GM21360 (cell line): ENCODE results near the gene TMBIM6.
"Not testable (repeated sequence)": the region's sequence is repeated elsewhere in the genome, so short reads cannot be mapped to it uniquely, and the experiment has no call there.

ENCODE experiments used
- ATAC-seq: cut with Tn5 transposase; IDR thresholded peaks from one replicate; pipeline ENCODE4 v1.9.1; 2021; ENCODE audit warnings: mild to moderate bottlenecking, moderate library complexity; ENCODE audit not compliant: unreplicated experiment

The TMBIM6 gene

GRCh38 chr12:49776413-49776812, 35.1 kb downstream of the TMBIM6 start:
- peak; percentile 60 for ATAC-seq

GRCh38 chr12:49776858-49777257, 35.5 kb downstream of the TMBIM6 start:
- ATAC-seq, result no peak

GRCh38 chr12:49777341-49777740, 36.0 kb downstream of the TMBIM6 start:
- ATAC-seq, result no peak

GRCh38 chr12:49777800-49778748, 36.7 kb downstream of the TMBIM6 start:
- ATAC-seq, result no peak

- no peak for ATAC-seq
Observed at GRCh38 chr12:49779581-49779980, 38.2 kb downstream of the TMBIM6 start.

- ATAC-seq, result not testable (repeated sequence)
Observed at GRCh38 chr12:49780914-49781313, 39.6 kb downstream of the TMBIM6 start.

- ATAC-seq, result no peak
Observed at GRCh38 chr12:49783917-49784676, 42.7 kb downstream of the TMBIM6 start.

DNA sequence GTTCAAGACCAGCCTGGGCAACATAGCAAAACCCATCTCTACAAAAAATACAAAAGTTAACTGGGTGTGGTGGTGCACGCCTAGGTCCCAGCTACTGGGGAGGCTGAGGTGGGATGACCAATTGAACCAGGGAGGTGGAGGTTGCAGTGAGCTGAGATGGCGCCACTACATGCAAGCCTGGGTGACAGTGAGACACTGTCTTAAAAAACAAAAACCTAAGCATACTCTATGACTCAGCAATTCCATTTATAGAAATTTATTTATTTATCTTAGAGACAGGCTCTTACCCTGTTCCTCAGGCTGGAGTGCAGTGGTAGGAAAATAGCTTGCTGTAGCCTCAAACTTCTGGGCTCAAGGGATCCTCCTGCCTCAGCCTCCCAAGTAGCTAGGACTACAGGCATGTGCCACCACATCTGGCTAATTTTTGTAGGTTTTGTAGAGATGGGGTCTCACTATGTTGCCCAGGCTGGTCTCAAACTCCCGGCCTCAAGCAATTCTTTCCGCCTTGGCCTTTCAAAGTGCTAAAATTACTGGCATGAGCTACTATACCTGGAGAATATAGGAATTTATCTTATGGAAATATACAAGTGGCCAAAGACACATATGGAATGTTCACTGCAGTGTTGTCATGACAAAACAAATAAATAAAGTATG, 43.5 kb downstream of the TMBIM6 start:
- ATAC-seq, result no peak

GRCh38 chr12:49787672-49788071, 46.3 kb downstream of the TMBIM6 start:
- ATAC-seq, result no peak

DNA sequence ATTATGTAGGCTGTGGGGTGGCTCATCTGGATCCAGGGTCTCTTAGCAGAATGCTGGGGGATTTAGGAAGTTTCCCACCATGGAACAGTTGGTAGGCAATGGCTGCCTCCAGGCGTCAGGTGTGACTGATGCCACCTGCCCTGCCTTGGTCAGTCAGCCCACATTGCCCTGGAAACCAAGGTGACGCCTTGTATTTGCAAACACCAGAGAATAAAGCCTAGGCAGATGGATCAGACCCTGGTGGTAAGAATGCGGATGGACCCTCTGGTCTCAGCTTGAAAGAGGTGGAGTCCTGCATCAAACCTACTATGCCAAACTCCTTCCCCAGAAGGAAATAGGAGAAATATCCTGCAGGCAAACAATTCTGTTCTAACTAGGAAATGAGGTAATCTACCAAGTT, 48.6 kb downstream of the TMBIM6 start:
- ATAC-seq, result no peak

GRCh38 chr12:49790741-49791555, 49.6 kb downstream of the TMBIM6 start:
- ATAC-seq, result no peak

DNA sequence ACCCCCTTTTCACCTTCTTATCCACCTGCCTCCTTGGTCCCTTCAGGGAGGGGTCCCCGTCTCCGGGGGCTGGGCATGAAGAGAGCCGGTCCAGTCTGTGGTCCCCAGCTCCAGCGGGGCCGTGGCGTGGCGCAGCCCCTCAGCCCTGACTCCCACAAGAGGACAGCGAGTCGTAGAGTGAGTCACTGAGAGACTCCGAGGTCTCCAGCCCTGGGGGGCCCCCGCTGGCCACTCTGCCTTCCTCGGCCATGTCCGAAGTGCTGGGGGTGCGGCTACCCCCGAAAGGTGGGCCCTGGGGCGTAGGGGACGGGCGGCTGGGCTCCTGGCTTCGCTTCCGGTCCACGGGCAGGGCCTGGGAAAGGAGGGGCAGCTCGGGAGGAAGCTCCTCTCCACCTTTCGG, 50.3 kb downstream of the TMBIM6 start:
- no peak for ATAC-seq

DNA sequence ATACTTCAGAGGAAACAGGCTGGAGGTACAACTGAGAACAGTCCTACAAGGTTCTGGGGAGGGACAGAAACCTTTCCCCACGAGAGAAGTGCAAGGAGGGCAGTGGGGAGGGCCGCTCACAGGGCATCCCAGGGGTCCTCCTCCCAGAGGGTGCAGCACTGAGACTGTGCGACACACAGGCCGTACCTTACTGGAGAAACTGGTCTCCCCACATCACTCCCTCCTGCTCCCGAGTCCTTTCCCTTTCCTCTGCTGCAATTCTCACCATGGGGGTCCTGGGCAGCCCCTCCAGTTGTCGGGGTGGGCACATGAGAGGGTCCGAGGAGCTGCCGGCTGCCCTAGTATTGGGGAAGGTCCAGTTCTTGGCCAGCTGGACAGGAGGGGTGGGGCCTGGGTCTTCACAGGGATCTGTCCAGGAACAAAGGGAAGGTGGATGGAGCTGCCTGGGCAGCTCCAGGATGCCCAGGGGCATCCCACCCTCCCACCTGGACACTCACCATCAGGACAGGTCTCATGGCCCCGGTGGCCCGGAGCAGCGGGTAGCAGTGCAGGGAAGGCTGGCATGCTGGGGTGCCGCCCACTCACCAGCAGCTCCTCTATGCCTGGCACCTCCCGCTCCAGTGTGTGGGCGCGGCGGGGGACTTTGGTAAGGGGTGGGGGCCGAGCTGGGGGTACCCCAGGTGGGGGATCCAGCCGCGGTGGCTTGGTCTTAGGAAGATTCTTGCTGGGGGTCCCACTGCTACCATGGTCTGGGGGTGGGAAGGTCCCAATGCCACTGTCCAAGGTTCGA, 51.0 kb downstream of the TMBIM6 start:
- no peak for ATAC-seq

DNA sequence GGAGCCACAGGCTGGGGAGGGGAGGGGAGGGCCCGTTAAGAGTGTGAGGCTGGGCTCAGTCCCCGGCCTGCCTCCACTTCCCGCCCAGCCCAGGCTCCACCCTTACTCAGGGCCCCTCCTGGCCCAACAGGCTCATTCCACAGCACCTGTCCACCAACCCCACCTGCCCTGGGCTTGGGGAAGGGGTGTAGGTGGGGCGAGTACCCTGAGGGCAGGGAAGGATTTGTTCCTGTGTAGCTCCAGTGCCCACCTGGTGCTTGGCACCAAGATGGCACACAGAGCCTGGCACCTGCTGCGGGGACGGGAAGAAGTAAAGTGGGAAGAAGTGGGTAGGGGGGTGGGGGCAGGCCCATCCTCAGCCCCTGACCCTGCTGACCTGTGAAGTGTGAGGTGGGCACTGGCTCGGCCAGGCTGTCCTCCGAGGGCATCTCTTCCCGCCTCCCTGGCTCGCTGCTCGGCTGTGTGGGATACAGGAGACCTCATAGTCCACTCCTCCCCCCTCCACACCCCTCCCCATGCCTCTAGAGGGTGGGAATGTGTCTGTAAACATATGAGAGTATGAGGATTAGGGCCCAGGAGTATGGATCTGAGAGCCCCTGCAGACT, 51.7 kb downstream of the TMBIM6 start:
- no peak for ATAC-seq

- ATAC-seq, result no peak
Observed at GRCh38 chr12:49793620-49794019, 52.3 kb downstream of the TMBIM6 start.

- ATAC-seq, result no peak
Observed at GRCh38 chr12:49794021-49794420, 52.7 kb downstream of the TMBIM6 start.

GRCh38 chr12:49794811-49795653, 53.7 kb downstream of the TMBIM6 start:
- no peak for ATAC-seq

GRCh38 chr12:49795654-49796105, 54.3 kb downstream of the TMBIM6 start:
- ATAC-seq, result no peak
